ENCODE results near the gene ANKS1A.
"Not testable (repeated sequence)": the region's sequence is repeated elsewhere in the genome, so short reads cannot be mapped to it uniquely, and the experiment has no call there.

Gene ANKS1A

GRCh38 chr6:34888874-34889555 lies at the start of gene ANKS1A:
Gene ANKS1A, plus strand, starts transcription at chr6:34889255. Its CDS starts 148 bp downstream, at chr6:34889403.
- peak; percentile 5 for DNase-seq

- no peak for DNase-seq
Observed at GRCh38 chr6:34839666-34840352, 49.2 kb upstream of the ANKS1A start.

GRCh38 chr6:34849066-34849465 lies 40.0 kb upstream of the ANKS1A start:
- DNase-seq: not testable (repeated sequence)

- no peak for DNase-seq
Observed at GRCh38 chr6:34851361-34851760, 37.7 kb upstream of the ANKS1A start.

- DNase-seq: no peak
Observed at GRCh38 chr6:34852406-34853085, 36.5 kb upstream of the ANKS1A start.

GRCh38 chr6:34855463-34855862 lies 33.6 kb upstream of the ANKS1A start:
- no peak for DNase-seq

GRCh38 chr6:34858681-34859080 lies 30.4 kb upstream of the ANKS1A start:
- DNase-seq: no peak

GRCh38 chr6:34859951-34860350 lies 29.1 kb upstream of the ANKS1A start:
- DNase-seq: no peak

GRCh38 chr6:34860776-34861175 lies 28.3 kb upstream of the ANKS1A start:
- no peak for DNase-seq

GRCh38 chr6:34864007-34864406 lies 25.0 kb upstream of the ANKS1A start:
- no peak for DNase-seq

- no peak for DNase-seq
Observed at GRCh38 chr6:34865107-34865506, 23.9 kb upstream of the ANKS1A start.

GRCh38 chr6:34866509-34866908 lies 22.5 kb upstream of the ANKS1A start:
- no peak for DNase-seq

GRCh38 chr6:34867484-34867883 lies 21.6 kb upstream of the ANKS1A start:
- DNase-seq: no peak

GRCh38 chr6:34871853-34872252 lies 17.2 kb upstream of the ANKS1A start:
- no peak for DNase-seq

- no peak for DNase-seq
Observed at GRCh38 chr6:34872332-34872731, 16.7 kb upstream of the ANKS1A start.

GRCh38 chr6:34875292-34876213 lies 13.5 kb upstream of the ANKS1A start:
- no peak for DNase-seq

GRCh38 chr6:34876472-34876871 lies 12.6 kb upstream of the ANKS1A start:
- DNase-seq: no peak

GRCh38 chr6:34877259-34877658 lies 11.8 kb upstream of the ANKS1A start:
- DNase-seq: no peak

- DNase-seq: no peak
Observed at GRCh38 chr6:34877869-34878485, 11.1 kb upstream of the ANKS1A start.

GRCh38 chr6:34884073-34884472 lies 5.0 kb upstream of the ANKS1A start:
- not testable (repeated sequence) for DNase-seq

GRCh38 chr6:34884996-34885395 lies 4.1 kb upstream of the ANKS1A start:
- DNase-seq: no peak

- not testable (repeated sequence) for DNase-seq
Observed at GRCh38 chr6:34885837-34886236, 3.2 kb upstream of the ANKS1A start.
